Stimulated activated CD4-positive, alpha-beta T cell treated with anti-CD3 and anti-CD28 coated beads, Interleukin-4, amount 100 ng/mL, for 48 hours (primary cell): ENCODE measurements around the gene GPR179.

Source experiments
- DNase-seq, 2 donors: peaks; one replicate each; pipeline ENCODE4 v3.0.0-alpha.2; 2020; ENCODE audit warnings: low read depth in 2 of 2

GPR179 gene

GRCh38 chr17:38342886-38343607, 709 bp downstream of the GPR179 start:
- DNase-seq: no peak

DNA sequence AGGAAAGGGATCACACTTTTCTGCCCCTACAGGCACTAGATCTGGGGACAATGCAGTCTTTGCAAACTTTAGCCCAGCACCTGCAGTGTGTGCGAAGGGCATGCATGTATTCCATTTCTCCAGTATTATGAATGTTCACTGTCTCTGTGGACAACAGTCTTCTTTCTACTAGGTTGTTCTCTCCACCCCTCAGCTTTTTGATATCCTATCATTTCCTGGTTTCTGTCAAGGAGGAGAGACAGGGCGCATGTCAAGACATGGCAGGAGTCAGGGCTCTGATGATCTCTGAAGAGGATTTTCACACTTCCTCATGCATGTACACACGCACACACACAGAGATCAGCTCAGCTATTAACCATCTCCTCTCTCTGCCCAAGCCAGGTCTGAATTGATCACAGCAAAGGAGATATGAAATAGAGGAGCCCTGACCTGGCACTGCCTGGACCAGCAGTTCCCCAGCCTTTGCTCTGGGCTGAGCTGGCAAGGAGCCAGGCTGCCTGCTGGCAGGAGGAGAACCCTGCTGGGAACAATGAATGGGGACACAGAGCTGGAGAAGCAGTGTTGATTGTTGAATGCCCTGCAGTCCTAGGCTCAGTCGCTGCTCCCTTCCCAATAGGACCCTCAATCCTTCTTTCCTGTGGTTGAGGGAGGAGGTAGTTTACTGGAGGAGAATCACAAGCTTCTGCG, 2.6 kb downstream of the GPR179 start:
- DNase-seq: no peak

- no peak for DNase-seq
Measured at GRCh38 chr17:38339891-38340290, 3.9 kb downstream of the GPR179 start.

DNA sequence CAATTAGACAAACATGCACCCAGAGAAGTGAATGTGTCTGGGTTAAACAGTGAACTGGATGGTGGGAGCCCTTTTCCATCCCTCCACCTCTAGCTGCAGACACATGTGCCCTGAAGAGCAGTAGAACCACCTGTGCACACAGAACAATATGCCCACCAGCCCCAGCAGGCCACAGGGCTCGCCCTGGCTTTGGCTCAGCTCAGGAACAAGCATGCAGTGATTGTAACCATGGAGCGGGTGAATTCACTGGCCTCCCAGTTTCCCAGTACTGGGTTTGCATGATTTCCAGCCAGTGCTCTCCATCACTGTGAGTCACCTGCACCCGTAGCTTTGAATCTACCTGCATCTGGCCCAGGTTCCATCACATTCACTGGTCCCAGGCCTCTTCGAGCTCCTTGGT, 5.2 kb downstream of the GPR179 start:
- no peak for DNase-seq

- DNase-seq: no peak
Measured at GRCh38 chr17:38338053-38338452, 5.7 kb downstream of the GPR179 start.

DNA sequence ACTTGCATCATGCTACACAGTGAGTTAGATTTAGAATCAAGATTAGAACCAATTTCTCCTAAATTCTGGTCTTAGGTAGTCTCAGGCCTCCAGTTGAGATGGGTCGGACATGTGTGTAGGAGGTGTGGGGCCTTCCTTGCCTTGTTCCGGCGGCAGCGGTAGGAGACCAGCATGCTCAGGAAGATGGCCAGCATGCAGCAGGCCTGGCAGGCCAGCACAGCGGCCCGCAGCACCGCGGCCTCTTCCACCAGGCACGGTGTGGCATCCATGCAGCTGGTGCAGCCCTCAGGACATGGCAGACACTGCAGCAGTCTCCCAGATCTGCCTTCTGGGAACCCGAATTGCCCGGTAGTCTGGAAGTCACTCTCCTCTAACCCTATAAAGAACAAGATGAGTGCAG, 6.9 kb downstream of the GPR179 start:
- DNase-seq: no peak

GRCh38 chr17:38334480-38335364, 9.0 kb downstream of the GPR179 start:
- no peak for DNase-seq

DNA sequence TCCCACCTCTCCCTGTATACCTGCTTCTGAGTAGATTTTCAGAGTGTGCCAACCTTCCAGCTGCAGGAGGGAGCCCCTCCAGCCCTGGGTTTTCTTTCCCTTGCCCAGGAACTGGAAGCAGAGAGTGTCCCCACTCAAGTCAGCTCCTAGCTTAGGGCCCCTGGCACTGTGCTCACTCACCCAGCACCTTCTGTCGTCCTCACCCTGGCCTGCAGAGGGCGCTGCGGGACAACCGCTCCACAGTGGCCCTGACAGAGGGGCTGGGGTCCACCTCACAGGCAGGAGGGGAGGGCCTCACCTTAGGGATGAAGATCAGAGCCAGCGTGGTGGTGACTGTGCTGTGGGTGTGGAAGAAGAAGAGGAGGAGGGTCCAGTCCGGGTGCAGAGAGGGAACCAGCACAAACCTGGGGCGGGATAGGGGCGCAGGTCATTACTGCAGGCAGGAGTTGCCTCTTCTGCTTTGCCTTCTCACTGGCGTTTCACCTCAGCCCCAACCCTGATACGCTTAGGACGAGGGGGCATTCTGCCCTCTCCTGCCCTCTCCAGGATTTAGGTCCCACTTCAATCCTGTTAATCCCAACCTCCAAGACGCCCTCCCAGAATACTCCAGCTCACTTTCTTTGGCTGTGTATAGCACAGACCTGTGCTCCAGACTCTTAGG, 10.0 kb downstream of the GPR179 start:
- peak; percentile 38 to 62 for DNase-seq

GRCh38 chr17:38332735-38333134, 11.0 kb downstream of the GPR179 start:
- no peak for DNase-seq

- no peak for DNase-seq
Measured at GRCh38 chr17:38330941-38331411, 12.8 kb downstream of the GPR179 start.

DNA sequence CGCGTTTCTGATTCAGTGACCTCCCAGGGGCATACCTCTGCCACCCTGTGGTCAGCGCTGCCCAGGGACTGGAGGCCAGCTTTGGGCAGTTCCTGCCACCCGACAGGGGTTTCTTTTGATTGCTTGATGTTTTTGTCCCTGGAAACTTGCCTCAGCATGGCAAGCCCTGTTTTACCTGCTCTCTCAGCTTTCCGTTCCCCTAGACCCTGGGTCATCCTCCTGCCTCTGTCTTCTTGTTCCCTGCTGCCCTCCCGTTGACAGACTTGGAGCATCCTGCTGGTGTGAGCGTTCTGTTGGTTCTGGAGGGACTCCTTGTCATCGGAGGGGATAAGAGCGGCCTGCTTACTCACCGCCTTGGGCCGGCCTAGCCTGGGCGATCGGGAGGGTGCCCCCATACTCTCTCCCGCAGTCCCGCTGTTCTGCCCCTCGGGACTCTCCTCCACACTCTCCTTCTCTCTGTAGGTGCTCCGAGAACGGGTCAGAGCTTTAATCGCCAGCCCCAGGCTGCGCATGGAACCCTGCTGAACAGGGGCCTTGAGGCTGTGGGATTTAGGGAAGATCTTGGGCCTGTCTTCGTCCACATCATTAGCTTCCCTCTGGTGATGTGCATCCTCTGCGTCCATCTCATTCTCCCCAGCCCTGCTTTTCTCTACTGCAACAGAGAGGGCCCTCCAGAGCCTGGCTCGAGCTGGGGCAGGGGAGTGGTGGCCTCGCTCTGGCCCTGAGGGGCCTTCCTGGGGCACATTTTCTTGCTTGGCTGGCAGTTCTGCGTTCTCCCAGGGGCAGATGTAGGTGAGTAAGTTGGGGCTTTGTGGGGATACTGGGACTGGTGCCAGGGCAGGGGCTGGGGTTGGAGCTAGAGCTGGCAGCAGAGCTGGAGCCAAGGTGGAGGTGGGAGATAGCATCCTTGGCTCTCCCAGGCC, 13.7 kb downstream of the GPR179 start:
- no peak for DNase-seq

DNA sequence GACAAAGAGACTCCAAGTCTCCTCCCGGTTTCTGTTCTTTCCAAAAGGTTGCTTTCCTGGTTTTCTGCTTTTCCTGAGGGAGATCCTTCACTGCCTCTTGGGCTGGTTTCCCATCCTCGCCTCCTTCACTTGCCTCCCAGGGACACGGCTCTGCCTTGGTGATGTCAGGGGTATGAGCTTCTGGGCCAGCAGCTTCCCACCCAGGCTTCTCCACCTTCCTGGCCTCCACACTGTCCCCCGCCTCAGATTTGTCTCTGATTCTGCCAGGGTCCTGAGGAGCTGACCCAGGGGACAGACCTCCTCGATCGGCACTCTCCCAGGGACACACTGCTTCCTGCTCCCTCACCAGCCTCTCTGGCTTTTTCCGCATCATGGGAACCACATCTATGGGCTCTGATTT, 14.5 kb downstream of the GPR179 start:
- DNase-seq: no peak

- no peak for DNase-seq
Measured at GRCh38 chr17:38328620-38329019, 15.1 kb downstream of the GPR179 start.

DNA sequence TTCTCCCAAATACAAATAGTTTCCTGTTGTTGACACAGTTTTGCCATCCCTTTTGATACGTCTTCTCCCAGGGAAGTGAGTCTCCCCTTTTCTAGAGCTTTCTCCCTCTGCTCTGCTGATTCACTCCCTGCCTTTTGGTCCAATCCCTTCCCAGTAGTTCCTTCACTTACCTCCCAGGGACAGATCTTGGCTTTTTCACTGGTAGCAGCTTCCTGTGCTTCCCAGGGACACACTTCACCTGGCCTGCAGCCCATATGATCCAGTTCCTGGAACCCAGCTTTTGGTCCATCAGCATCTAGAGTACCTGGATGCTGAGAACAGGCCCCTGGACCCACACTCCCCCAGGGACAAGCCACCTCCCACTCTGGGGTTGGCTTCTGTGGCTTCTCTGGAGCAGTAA, 15.8 kb downstream of the GPR179 start:
- DNase-seq: no peak

GRCh38 chr17:38326996-38327792, 16.6 kb downstream of the GPR179 start:
- no peak for DNase-seq

GRCh38 chr17:38325221-38325851, 18.4 kb downstream of the GPR179 start:
- DNase-seq: no peak

- DNase-seq: no peak
Measured at GRCh38 chr17:38324772-38325171, 19.0 kb downstream of the GPR179 start.

DNA sequence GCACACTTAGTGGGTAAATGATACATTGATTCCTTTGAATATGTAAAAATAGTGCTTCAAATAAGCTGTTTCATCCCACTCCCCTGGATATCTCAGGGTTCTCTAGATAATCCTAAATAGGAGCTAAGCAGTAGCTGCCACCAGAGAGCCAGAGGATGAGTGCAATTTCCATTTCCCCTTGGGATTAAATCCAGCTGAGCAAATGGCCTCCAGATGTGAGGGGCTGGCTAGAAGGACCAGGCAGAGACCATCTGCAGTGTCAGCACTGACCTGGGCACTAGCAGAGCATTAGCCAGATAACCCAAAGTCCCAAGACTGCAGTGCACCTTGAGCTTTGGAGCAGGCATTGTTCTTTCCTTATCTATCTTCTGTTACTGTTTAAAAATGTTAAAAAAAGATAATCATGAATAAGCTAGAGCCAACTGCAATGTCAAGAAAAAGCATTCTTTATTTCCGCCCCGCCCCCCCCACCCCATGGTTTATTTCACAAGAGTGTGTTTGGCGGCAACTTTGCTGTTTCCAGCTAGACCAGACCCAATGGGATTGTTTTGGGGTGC, 19.5 kb downstream of the GPR179 start:
- no peak for DNase-seq

DNA sequence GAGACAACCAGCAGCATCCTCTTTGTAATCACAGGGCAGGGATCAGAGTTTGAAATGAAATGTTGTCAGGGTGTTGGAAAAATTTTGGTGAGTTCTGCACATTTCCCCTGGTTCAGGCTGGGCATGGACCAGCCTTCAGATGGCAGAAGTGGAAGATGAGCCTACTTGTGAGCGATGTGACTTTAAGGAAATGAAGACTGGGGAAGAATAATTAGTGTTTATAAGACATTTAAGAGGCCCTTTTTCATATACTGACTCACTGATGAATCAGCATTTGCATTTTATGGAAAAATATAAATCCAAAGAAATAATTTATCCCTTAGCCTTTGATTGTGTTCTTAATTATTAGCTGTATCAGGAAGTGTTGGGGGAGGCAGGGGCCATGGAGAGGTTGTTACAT, 20.9 kb downstream of the GPR179 start:
- DNase-seq: no peak
